GM08714 (cell line): Measurements from ENCODE around the gene CEP164.

Experiments used
- H3K4me3 ChIP-seq: fragments of 200-500 bp; sonication (Bioruptor generic); 2 replicates; pipeline ENCODE4 v1.5.1; 2014; ENCODE audit warnings: mild to moderate bottlenecking, low read length, inconsistent platforms
- ZNF274 ChIP-seq: IDR thresholded peaks from 2 replicates; pipeline ENCODE4 v1.6.1; 2012; ENCODE audit warnings: mild to moderate bottlenecking, low read depth, low read length

CEP164 gene

DNA sequence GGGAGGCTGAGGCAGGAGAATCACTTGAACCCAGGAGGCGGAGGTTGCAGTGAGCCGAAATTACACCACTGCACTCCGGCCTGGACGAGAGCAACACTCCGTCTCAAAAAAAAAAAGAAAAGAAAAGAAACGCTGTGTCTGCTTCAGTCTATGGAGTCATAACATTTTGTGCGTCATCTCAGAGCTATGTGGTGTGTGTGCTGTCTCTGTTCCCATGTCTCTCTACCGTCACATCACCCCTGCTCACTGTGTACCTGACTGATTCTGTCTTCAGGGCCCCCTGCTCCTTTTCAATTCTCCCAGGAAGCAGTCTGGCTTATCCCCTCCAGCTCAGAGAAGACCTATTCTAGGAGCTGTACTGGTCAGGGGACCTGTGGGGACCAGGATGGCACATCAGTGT lies 29.5 kb upstream of the CEP164 start:
- no peak for TF ChIP-seq ZNF274
- no peak overlapping the region for H3K4me3 ChIP-seq

- TF ChIP-seq ZNF274: no peak
- H3K4me3 ChIP-seq: no peak overlapping the region
These were observed 28.0 kb upstream of the CEP164 start for GRCh38 chr11:117299351-117300282.

- TF ChIP-seq ZNF274: no peak
- no peak overlapping the region for H3K4me3 ChIP-seq
These were observed 27.4 kb upstream of the CEP164 start for GRCh38 chr11:117300283-117300663.

DNA sequence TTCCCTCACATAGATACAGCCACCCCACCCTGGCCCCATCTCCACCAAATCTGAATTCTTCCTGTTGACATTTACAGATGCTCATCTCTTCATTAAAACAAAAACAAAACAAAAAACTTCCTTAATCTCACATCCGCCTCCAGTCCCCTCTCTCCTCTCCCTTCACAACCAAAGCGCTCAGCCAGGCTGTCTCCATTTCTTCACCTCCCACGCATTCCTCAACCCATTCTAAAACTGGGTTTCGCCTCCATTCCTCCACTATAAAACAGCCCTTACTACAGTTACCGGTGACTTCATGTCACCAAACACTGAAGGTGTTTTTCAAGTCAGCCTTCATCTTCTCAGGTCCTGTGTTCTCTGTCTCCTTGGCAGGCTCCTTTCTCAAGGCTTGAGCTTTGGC lies 26.9 kb upstream of the CEP164 start:
- no peak for TF ChIP-seq ZNF274
- H3K4me3 ChIP-seq: no peak overlapping the region

GRCh38 chr11:117302228-117302627 lies 25.4 kb upstream of the CEP164 start:
- no peak overlapping the region for H3K4me3 ChIP-seq
- no peak for TF ChIP-seq ZNF274

GRCh38 chr11:117303101-117303500 lies 24.6 kb upstream of the CEP164 start:
- TF ChIP-seq ZNF274: no peak
- no peak overlapping the region for H3K4me3 ChIP-seq

- no peak overlapping the region for H3K4me3 ChIP-seq
- TF ChIP-seq ZNF274: no peak
These were observed 23.9 kb upstream of the CEP164 start for GRCh38 chr11:117303646-117304315.

GRCh38 chr11:117305145-117305544 lies 22.5 kb upstream of the CEP164 start:
- no peak for TF ChIP-seq ZNF274
- no peak overlapping the region for H3K4me3 ChIP-seq

GRCh38 chr11:117309310-117309709 lies 18.3 kb upstream of the CEP164 start:
- no peak for TF ChIP-seq ZNF274
- H3K4me3 ChIP-seq: no peak overlapping the region

- no peak for TF ChIP-seq ZNF274
- no peak overlapping the region for H3K4me3 ChIP-seq
These were observed 14.6 kb upstream of the CEP164 start for GRCh38 chr11:117313091-117313490.

DNA sequence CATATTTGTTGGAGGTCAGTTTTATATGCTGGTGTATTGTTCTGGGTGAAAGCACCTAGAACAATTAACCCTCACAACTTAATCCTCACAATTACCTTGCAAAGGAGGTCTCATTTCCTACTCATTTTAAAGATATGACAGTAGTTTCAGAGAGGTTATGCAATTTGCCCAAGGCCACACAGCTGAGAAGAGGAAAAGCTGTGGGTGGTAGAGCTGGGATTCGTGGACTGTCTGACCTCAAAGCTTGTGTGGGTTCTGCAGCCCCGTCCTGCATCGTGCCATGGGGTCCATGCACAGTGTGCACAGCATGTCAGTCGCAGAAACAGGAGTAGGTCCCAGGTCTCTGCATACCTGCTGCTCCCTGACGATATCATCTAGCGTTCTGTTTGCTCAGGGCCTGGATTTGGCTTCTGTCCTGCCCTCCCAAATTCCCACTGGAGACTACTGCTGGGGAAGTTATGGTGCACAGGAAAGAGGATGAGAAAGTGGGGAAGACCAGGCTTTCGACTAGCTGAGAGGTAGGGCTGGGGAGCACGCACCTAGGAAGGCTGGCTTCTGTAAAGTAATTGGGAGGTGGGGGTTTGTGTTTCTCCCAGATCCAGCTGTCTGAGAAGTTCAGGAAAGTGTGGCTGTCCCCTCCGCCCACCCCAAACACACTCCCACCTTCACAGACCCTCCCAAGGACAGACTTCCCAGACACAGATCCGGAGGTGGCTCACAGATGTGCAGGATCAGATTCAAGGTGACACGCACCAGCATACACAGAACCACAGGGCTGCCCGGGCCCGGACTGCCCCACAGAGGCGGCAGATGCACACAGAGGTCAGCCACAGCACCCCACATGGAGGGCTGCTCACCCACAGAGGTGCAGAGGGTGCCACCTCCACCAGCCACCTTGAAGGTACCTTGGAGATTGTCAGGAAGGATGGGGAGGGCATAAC lies 13.6 kb upstream of the CEP164 start:
- no peak overlapping the region for H3K4me3 ChIP-seq
- no peak for TF ChIP-seq ZNF274

DNA sequence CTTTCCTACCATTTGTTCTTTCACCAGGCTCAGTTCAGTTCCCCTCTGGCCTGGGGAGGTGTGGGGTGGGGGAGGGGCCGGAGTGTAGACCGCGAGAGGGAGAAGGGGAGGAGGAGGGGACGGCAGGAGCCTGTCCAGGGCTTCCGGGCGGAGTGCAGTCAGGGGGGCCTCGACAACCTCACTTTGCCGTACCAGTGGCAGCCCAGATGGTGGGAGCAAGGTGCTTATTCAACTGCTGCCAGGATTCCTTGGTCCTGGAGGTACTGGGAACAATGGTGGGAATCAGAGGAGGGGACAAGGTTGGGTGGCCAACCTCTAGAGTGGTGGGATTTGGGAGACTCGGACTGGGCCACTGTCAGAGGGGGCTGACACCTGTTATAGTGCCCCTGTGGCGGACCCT lies 12.8 kb upstream of the CEP164 start:
- H3K4me3 ChIP-seq: no peak overlapping the region; the same call in 1 of the 2 replicates
- no peak for TF ChIP-seq ZNF274

DNA sequence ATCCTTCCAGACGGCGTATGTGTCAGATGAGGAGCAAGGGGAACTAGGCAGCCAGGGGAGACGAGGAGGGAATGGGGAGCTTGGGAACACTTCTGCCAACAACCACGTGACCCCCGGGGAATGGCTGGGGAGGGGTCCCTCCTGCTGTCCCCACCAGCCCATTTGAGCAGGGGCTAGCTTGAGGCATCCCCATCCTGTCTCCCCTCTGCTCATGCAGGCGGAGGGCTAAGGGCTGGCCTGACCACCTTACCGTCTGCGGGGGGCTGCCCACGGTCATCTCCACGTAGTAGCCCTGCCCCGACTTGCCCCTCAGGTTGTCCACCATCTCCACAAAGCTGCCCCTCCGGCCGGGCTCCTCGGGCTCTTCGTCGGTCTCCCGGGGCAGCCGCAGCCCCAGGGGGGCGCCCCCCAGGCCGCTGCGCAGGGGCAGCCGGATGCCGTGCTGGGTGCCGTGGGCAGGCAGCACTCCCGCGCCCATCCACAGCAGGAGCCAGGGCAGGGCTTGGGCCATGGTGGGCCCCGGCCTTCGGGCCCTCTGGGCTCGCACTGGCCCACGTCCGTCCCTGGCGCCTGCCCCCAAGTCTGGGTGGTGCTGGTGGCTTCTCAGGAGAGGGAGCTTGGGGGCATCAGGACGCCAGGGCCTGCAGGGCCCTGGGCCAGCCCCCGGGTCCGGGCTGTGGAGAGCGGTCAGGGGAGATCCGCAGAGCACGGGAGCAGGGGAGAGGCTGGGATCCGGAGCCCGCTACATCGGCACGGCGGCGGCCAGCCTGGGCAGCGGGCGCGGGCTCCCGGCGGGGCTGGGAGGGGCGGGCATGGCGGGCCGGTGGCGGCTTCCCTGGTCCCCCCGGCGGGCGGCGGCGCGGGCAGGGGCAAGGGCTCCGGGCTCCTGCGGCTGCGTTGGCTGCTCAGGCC lies 12.1 kb upstream of the CEP164 start:
- TF ChIP-seq ZNF274: no peak
- peak overlapping the region; percentile 43; the same call in 1 of the 2 replicates for H3K4me3 ChIP-seq
